ENCODE measurements around the gene PCDHGB7. TPM values are rescaled to one million over a fixed set of nuclear protein-coding genes. Genes with fewer than 3 reads are reported as not detected.

The PCDHGB7 gene
- 1 to 10 TPM; 3.7 to 3.8 TPM for total RNA-seq

GRCh38 chr5:141417494-141418172 lies at the start of gene PCDHGB7:
PCDHGB7 (plus strand) TSS chr5:141417677; CDS start chr5:141417860, 183 bp downstream.

GRCh38 chr5:141369994-141370848 lies 47.3 kb upstream of the PCDHGB7 start, which contains the start of gene PCDHGB3:
PCDHGB3 (plus strand) TSS chr5:141370242; CDS start chr5:141370395, 153 bp downstream.

GRCh38 chr5:141373673-141374317 lies 43.7 kb upstream of the PCDHGB7 start, which contains the start of gene PCDHGA6:
PCDHGA6 (plus strand) TSS chr5:141373891; CDS start chr5:141374084, 193 bp downstream.

GRCh38 chr5:141382469-141383294 lies 34.8 kb upstream of the PCDHGB7 start, which contains the start of gene PCDHGA7:
PCDHGA7 (plus strand) TSS chr5:141382742; CDS start chr5:141382900, 158 bp downstream.

GRCh38 chr5:141387557-141388311 lies 29.7 kb upstream of the PCDHGB7 start, which contains the start of gene PCDHGB4:
PCDHGB4 (plus strand) TSS chr5:141387698; CDS start chr5:141387885, 187 bp downstream.

GRCh38 chr5:141392429-141393198 lies 24.9 kb upstream of the PCDHGB7 start, which contains the start of gene PCDHGA8:
PCDHGA8 (plus strand) TSS chr5:141392633; CDS start chr5:141392814, 181 bp downstream.

GRCh38 chr5:141397756-141398551 lies 19.5 kb upstream of the PCDHGB7 start, which contains the start of gene PCDHGB5:
PCDHGB5 (plus strand) TSS chr5:141397947; CDS start chr5:141398128, 181 bp downstream.

GRCh38 chr5:141402553-141403243 lies 14.8 kb upstream of the PCDHGB7 start, which contains the start of gene PCDHGA9:
PCDHGA9 (plus strand) TSS chr5:141402778; CDS start chr5:141402953, 175 bp downstream.

GRCh38 chr5:141407790-141408505 lies 9.5 kb upstream of the PCDHGB7 start, which contains the start of gene PCDHGB6:
PCDHGB6 (plus strand) TSS chr5:141408021; CDS start chr5:141408203, 182 bp downstream.

GRCh38 chr5:141412854-141413539 lies 4.5 kb upstream of the PCDHGB7 start, which contains the start of gene PCDHGA10:
PCDHGA10 (plus strand) TSS chr5:141412987; CDS start chr5:141413176, 189 bp downstream.

GRCh38 chr5:141420855-141421488 lies 3.5 kb downstream of the PCDHGB7 start, which contains the start of gene PCDHGA11:
PCDHGA11 (plus strand) TSS chr5:141421051; CDS start chr5:141421228, 177 bp downstream.

GRCh38 chr5:141430332-141431113 lies 13.0 kb downstream of the PCDHGB7 start, which contains the start of gene PCDHGA12:
PCDHGA12 (plus strand) TSS chr5:141430507; CDS start chr5:141430760, 253 bp downstream.

Data from melanocyte of skin (primary cell).